SK-N-SH (cell line): ENCODE data around the gene CHRNG. TPM values are rescaled to one million over a fixed set of nuclear protein-coding genes. Genes with fewer than 3 reads are reported as not detected.

Source experiments
- CTCF ChIA-PET: fragments of 300-600, 350-600 bp; formaldehyde crosslinking; extraction: SDS; loops from one replicate; lab custom pipeline; 2021; lab: Yijun Ruan, JAX
- POLR2A ChIA-PET: fragments of 350-600 bp; sonication (Branson Sonifier 250); formaldehyde crosslinking; extraction: SDS; loops from one replicate; lab custom pipeline; 2020; ENCODE audit warnings: antibody characterized with exemption, inconsistent platforms; lab: Yijun Ruan, JAX
- DNase-seq: peaks from one replicate; pipeline ENCODE4 v3.0.0; 2012
- H2AFZ ChIP-seq: fragments of 200-600 bp; sonication (generic); 2 replicates; pipeline ENCODE4 v1.8.1; 2016; ENCODE audit warnings: antibody characterized with exemption, mild to moderate bottlenecking, low read depth
- H3F3A ChIP-seq: fragments of 200-600 bp; sonication (generic); replicated peaks from 2 replicates; pipeline ENCODE3; 2016; ENCODE audit warnings: antibody characterized with exemption, mild to moderate bottlenecking; ENCODE audit not compliant: insufficient read depth
- H3K27ac ChIP-seq, 2 experiments: fragments of 200-500 bp in 1 of 2; fragments of 200-600 bp in 1 of 2; sonication (Bioruptor generic) in 1 of 2; sonication (generic), shearing (Covaris generic) in 1 of 2; 2 replicates each; pipeline versions ENCODE4 v1.5.1 to v1.6.1; 2014 to 2016; ENCODE audit warnings: low read depth in 2 of 2, inconsistent platforms in 1 of 2, low read length in 1 of 2, mild to moderate bottlenecking in 1 of 2, mixed read lengths in 1 of 2
- H3K27me3 ChIP-seq: fragments of 200-600 bp; sonication (generic), shearing (Covaris generic); 2 replicates; pipeline ENCODE4 v1.6.1; 2016; ENCODE audit warnings: mixed run types; ENCODE audit not compliant: insufficient read depth
- H3K36me3 ChIP-seq, 2 experiments: fragments of 200-500 bp in 1 of 2; fragments of 200-600 bp in 1 of 2; sonication (Bioruptor generic) in 1 of 2; sonication (generic) in 1 of 2; replicated peaks in 1 of 2; 2 replicates each; pipeline versions ENCODE3 to v1.5.1; 2014 to 2016; ENCODE audit warnings: low read length in 1 of 2, mild to moderate bottlenecking in 1 of 2; ENCODE audit not compliant: insufficient read depth in 2 of 2, control insufficient read depth in 1 of 2
- H3K4me1 ChIP-seq, 2 experiments: fragments of 200-500 bp in 1 of 2; fragments of 200-600 bp in 1 of 2; sonication (Bioruptor generic) in 1 of 2; sonication (generic), shearing (Covaris generic) in 1 of 2; 2 replicates each; pipeline versions ENCODE4 v1.5.1 to v1.6.1; 2014 to 2016; ENCODE audit warnings: low read depth in 1 of 2, low read length in 1 of 2, mixed run types in 1 of 2; ENCODE audit not compliant: insufficient read depth in 2 of 2, control insufficient read depth in 1 of 2
- H3K4me2 ChIP-seq: fragments of 200-600 bp; sonication (generic), shearing (Covaris generic); 2 replicates; pipeline ENCODE4 v1.6.1; 2017; ENCODE audit warnings: mixed run types
- H3K4me3 ChIP-seq, 2 experiments: fragments of 200-500 bp in 1 of 2; fragments of 200-600 bp in 1 of 2; sonication (Bioruptor generic) in 1 of 2; sonication (generic), shearing (Covaris generic) in 1 of 2; 2 replicates each; pipeline versions ENCODE4 v1.5.1 to v1.8.1; 2014 to 2016; ENCODE audit warnings: low read depth in 2 of 2, inconsistent platforms in 1 of 2, low read length in 1 of 2, mild to moderate bottlenecking in 1 of 2, mixed read lengths in 1 of 2, moderate library complexity in 1 of 2
- H3K79me2 ChIP-seq: fragments of 200-600 bp; sonication (generic); 2 replicates; pipeline ENCODE4 v1.8.1; 2017; ENCODE audit warnings: mild to moderate bottlenecking; ENCODE audit not compliant: insufficient read depth
- H3K9ac ChIP-seq: fragments of 200-600 bp; sonication (generic); 2 replicates; pipeline ENCODE4 v1.6.1; 2017; ENCODE audit warnings: mixed run types
- H3K9me2 ChIP-seq: fragments of 200-600 bp; sonication (generic); 2 replicates; pipeline ENCODE4 v1.6.1; 2017; ENCODE audit warnings: mixed run types
- H3K9me3 ChIP-seq: fragments of 200-600 bp; sonication (generic); 2 replicates; pipeline ENCODE4 v1.6.1; 2017; ENCODE audit warnings: mixed run types, mild to moderate bottlenecking, moderate library complexity
- H4K20me1 ChIP-seq: fragments of 200-600 bp; sonication (generic); 2 replicates; pipeline ENCODE4 v1.6.1; 2017; ENCODE audit warnings: mild to moderate bottlenecking, mixed run types; ENCODE audit not compliant: insufficient read depth
- EP300 ChIP-seq, 2 experiments: IDR thresholded peaks; 2 replicates each; pipeline versions ENCODE4 v1.4.0 to v1.6.1; 2012; ENCODE audit warnings: borderline replicate concordance in 1 of 2, low read depth in 1 of 2, low read length in 1 of 2
- FOSL2 ChIP-seq: IDR thresholded peaks from 2 replicates; pipeline ENCODE4 v1.4.0; 2012; ENCODE audit warnings: low read depth, mild to moderate bottlenecking, moderate library complexity, borderline replicate concordance
- JUND ChIP-seq: IDR thresholded peaks from 2 replicates; pipeline ENCODE4 v1.4.0; 2012
- MEF2A ChIP-seq: IDR thresholded peaks from 2 replicates; pipeline ENCODE4 v1.4.0; 2012; ENCODE audit warnings: low read depth, borderline replicate concordance
- NFIC ChIP-seq: IDR thresholded peaks from 2 replicates; pipeline ENCODE4 v1.4.0; 2012; ENCODE audit warnings: borderline replicate concordance
- PBX3 ChIP-seq: IDR thresholded peaks from 2 replicates; pipeline ENCODE4; 2012
- REST ChIP-seq: IDR thresholded peaks from 2 replicates; pipeline ENCODE4 v1.6.1; 2012; ENCODE audit warnings: mild to moderate bottlenecking, low read depth, low read length, moderate library complexity
- SIN3A ChIP-seq: IDR thresholded peaks from 2 replicates; pipeline ENCODE4 v1.6.1; 2012; ENCODE audit warnings: low read depth, mild to moderate bottlenecking, low read length, moderate library complexity, borderline replicate concordance
- SMC3 ChIP-seq: IDR thresholded peaks from 2 replicates; pipeline ENCODE4 v1.6.1; 2012; ENCODE audit warnings: low read depth, low read length, improper control_type of control experiment
- TAF1 ChIP-seq: IDR thresholded peaks from 2 replicates; pipeline ENCODE4 v1.6.1; 2012; ENCODE audit warnings: low read depth, mild to moderate bottlenecking, low read length, moderate library complexity, borderline replicate concordance
- TCF12 ChIP-seq: IDR thresholded peaks from 2 replicates; pipeline ENCODE4 v1.4.0; 2012
- TEAD4 ChIP-seq: IDR thresholded peaks from 2 replicates; pipeline ENCODE4 v1.4.0; 2012; ENCODE audit warnings: mild to moderate bottlenecking, borderline replicate concordance; ENCODE audit not compliant: insufficient read depth
- USF1 ChIP-seq: IDR thresholded peaks from 2 replicates; pipeline ENCODE4 v1.4.0; 2012; ENCODE audit warnings: low read depth, borderline replicate concordance
- USF2 ChIP-seq: fragments of 150-350 bp; IDR thresholded peaks from 2 replicates; pipeline ENCODE4 v1.6.1; 2017; ENCODE audit warnings: antibody characterized with exemption, low read length, low read depth, borderline replicate concordance
- WGBS: methylation state at CpG from one replicate; pipeline ENCODE4 v1.1.6; 2017; ENCODE audit warnings: low lambda C conversion rate; 5-methylcytosine and 5-hydroxymethylcytosine counted together
- polyA plus RNA-seq, 3 experiments: library from polyadenylated mRNA; depleted of rRNA; stranded (reverse); fragments of >200 nt; gene quantifications; 2 replicates each; pipeline ENCODE4 v1.2.3, GENCODE V29; 2012

Gene CHRNG
- polyA plus RNA-seq, 1 of the 3 experiments (the other 2 are of a cell fraction), result not detected

- H2AFZ ChIP-seq, result no peak overlapping the region
- H3K9me2 ChIP-seq, result no peaks in the 10 kb centered on the region
- H3F3A ChIP-seq, result no peaks in the 10 kb centered on the region
- DNase-seq, result no peak
- no peak overlapping the region for H3K4me2 ChIP-seq
- peaks cover 0 to 47% of the 10 kb centered on the region in 2 experiments; a peak in 1 of 4 replicates for H3K4me1 ChIP-seq
- ChIA-PET CTCF (interaction anchor here (0.8 to 3.0 kb wide), 4 partner anchors 21 to 790 kb away, joined by 3 to 24 read pairs (median 4); partner anchors contain the start of gene PRSS56), POLR2A (no interaction called here)
- H3K9ac ChIP-seq, result no peak overlapping the region
- WGBS, result 86% methylated on average over 9 of the region's 9 CpGs
- no peaks in the 10 kb centered on the region for H3K79me2 ChIP-seq
- H3K27ac ChIP-seq, result no peak overlapping the region
- no peaks in the 10 kb centered on the region for H3K9me3 ChIP-seq
- no peak overlapping the region for H3K4me3 ChIP-seq
- H4K20me1 ChIP-seq, result no peaks in the 10 kb centered on the region
- TF ChIP-seq JUND (no peak), PBX3 (no peak), MEF2A (no peak), REST (no peak), TAF1 (no peak), TCF12 (no peak), TEAD4 (no peak), EP300 (IDR thresholded peaks at IDR 0.05; ENCODE audit: borderline replicate concordance in 1 of 2, low read depth in 1 of 2, low read length in 1 of 2) (no peak), NFIC (no peak), SIN3A (no peak), USF2 (no peak), USF1 (no peak), FOSL2 (no peak), SMC3 (no peak)
- peaks cover 23% of the 10 kb centered on the region for H3K27me3 ChIP-seq
- no peaks in the 10 kb centered on the region for H3K36me3 ChIP-seq
These were observed 38.1 kb upstream of the CHRNG start for GRCh38 chr2:232501331-232501771.
